Left ventricle myocardium inferior (tissue), 1 donor: ENCODE results near the gene TRIM33. TPM values are rescaled to one million over a fixed set of nuclear protein-coding genes. Genes with fewer than 3 reads are reported as not detected.
"Not testable (repeated sequence)": the region's sequence is repeated elsewhere in the genome, so short reads cannot be mapped to it uniquely, and the experiment has no call there.

ENCODE experiments used
- DNase-seq: peaks from one replicate; pipeline ENCODE4 v3.0.0-alpha.2; 2020
- H3K27ac ChIP-seq: fragments of 200-600 bp; replicated peaks from 2 replicates; pipeline ENCODE4 v1.8.0; 2021
- H3K27me3 ChIP-seq: fragments of 200-600 bp; 2 replicates; pipeline ENCODE4 v1.8.0; 2021; ENCODE audit warnings: low read depth
- H3K36me3 ChIP-seq: fragments of 200-600 bp; 2 replicates; pipeline ENCODE4 v1.8.0; 2021
- H3K4me1 ChIP-seq: fragments of 200-600 bp; 2 replicates; pipeline ENCODE4 v1.8.0; 2021
- H3K4me3 ChIP-seq: fragments of 200-600 bp; 2 replicates; pipeline ENCODE4 v1.8.0; 2021; ENCODE audit warnings: mild to moderate bottlenecking, moderate library complexity
- H3K9me3 ChIP-seq: fragments of 200-600 bp; replicated peaks from 2 replicates; pipeline ENCODE4 v1.8.0; 2021
- intact Hi-C: fragments of 100-400 bp; cut with micrococcal nuclease; formaldehyde crosslinking; loops from one replicate; pipeline ENCODE4 v1.11.0; 2022
- total RNA-seq: library from RNA; stranded (reverse); fragmentation: NEBNext Ultra II Directional; extraction: Animal tissue kit (Norgen Biotek cat#: 25700); gene quantifications from one replicate; pipeline ENCODE4 v1.2.1, GENCODE V29; 2021
- TF ChIP-seq, protein P1 (sequence below): fragments of 200-600 bp; IDR thresholded peaks from 2 replicates; pipeline ENCODE4 v1.8.0; 2021; ENCODE audit warnings: antibody characterized with exemption, mild to moderate bottlenecking, borderline replicate concordance
- donor health status: DM: no; HTN: yes; CAD: no; lungs with severe emphysema.

The TRIM33 gene
- total RNA-seq, 1 donor from 2014 or later, result 14.2 TPM

DNA sequence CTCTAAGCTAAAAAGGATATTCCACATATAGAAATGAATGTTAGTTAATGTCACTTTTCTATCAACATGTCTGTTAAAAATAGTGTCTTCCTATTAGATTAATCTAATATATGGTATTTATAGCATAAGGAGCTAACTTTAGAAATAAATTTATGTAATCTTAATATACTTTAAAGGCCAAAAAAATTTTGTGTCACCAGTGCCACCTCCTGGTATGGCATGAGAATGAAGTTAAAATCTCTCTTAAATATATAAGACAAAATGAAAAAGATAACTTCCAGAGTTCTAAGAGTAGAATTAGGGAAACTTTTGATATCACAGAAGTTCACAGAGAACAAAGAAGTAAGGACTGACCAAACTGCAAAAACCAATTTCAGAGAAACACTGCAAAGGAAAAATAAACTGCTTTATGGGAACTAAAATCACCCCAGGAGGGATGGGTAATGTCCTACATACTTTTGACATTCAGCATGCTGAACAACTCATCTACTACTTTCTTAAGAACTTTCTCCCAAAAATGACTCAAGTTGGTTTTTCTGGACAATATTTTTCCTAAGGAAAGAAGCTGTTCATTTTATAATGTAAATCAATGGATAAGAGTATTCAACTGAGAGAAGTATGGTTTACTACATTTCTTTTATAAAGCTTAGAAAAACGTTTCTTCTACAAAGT, 82.8 kb downstream of the TRIM33 start:
- no peak for DNase-seq
- H3K36me3 ChIP-seq, result peaks cover 52% of the 10 kb centered on the region
- intact Hi-C loops, result no loop called here
- peaks cover 23% of the 10 kb centered on the region for H3K4me1 ChIP-seq
- no peaks in the 10 kb centered on the region for H3K27me3 ChIP-seq
- H3K27ac ChIP-seq, result no peak overlapping the region
- H3K9me3 ChIP-seq, result no peaks in the 10 kb centered on the region
- TF ChIP-seq, protein P1, sequence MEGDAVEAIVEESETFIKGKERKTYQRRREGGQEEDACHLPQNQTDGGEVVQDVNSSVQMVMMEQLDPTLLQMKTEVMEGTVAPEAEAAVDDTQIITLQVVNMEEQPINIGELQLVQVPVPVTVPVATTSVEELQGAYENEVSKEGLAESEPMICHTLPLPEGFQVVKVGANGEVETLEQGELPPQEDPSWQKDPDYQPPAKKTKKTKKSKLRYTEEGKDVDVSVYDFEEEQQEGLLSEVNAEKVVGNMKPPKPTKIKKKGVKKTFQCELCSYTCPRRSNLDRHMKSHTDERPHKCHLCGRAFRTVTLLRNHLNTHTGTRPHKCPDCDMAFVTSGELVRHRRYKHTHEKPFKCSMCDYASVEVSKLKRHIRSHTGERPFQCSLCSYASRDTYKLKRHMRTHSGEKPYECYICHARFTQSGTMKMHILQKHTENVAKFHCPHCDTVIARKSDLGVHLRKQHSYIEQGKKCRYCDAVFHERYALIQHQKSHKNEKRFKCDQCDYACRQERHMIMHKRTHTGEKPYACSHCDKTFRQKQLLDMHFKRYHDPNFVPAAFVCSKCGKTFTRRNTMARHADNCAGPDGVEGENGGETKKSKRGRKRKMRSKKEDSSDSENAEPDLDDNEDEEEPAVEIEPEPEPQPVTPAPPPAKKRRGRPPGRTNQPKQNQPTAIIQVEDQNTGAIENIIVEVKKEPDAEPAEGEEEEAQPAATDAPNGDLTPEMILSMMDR, result peak; percentile 59
- no peak overlapping the region for H3K4me3 ChIP-seq

DNA sequence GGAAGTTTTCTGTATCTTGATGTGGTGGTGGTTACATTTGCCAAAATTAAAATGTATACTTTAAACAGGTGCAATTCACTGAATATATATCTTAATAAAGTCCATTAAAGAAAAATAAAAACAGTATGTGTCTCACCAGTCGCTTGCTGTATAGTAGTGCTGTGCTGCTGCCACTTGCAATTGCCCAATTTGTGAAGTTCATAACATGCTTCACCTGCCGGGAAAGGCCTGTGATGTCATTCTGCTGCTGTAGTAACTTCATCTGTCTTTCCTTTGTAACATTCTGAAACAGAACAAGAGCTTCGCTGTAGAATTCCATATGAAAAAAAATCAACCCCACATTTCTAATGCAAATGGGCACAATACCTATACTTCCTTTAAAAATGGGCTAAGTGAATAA, 83.4 kb downstream of the TRIM33 start:
- intact Hi-C loops, result no loop called here
- H3K9me3 ChIP-seq, result no peaks in the 10 kb centered on the region
- peaks cover 22% of the 10 kb centered on the region for H3K4me1 ChIP-seq
- TF ChIP-seq, protein P1, result no peak
- no peak overlapping the region for H3K27ac ChIP-seq
- no peak for DNase-seq
- no peak overlapping the region for H3K4me3 ChIP-seq
- peaks cover 55% of the 10 kb centered on the region for H3K36me3 ChIP-seq
- H3K27me3 ChIP-seq, result no peaks in the 10 kb centered on the region

DNA sequence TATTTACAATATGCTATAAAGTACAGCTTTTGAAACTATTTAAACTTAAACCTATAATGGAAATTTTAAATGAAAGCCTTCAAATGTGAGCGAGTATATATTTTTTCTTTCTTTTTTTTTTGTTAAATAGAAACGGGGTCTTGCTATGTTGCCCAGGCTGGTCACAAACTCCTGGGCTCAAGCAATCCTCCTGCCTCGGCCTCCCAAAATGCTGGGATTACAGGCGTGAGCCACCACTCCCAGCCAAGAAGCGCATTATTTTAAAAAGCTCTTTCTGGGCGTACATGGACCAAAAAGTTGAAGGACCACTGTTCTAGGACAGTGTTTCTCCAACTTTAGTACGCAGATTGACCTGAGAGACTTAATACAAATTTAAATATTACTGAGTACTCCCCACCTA, 87.5 kb downstream of the TRIM33 start:
- peaks cover 10% of the 10 kb centered on the region for H3K4me1 ChIP-seq
- TF ChIP-seq, protein P1, result no peak
- H3K27me3 ChIP-seq, result no peaks in the 10 kb centered on the region
- intact Hi-C loops, result no loop called here
- H3K9me3 ChIP-seq, result no peaks in the 10 kb centered on the region
- H3K27ac ChIP-seq, result no peak overlapping the region
- peaks cover 91% of the 10 kb centered on the region for H3K36me3 ChIP-seq
- no peak for DNase-seq
- no peak overlapping the region for H3K4me3 ChIP-seq

DNA sequence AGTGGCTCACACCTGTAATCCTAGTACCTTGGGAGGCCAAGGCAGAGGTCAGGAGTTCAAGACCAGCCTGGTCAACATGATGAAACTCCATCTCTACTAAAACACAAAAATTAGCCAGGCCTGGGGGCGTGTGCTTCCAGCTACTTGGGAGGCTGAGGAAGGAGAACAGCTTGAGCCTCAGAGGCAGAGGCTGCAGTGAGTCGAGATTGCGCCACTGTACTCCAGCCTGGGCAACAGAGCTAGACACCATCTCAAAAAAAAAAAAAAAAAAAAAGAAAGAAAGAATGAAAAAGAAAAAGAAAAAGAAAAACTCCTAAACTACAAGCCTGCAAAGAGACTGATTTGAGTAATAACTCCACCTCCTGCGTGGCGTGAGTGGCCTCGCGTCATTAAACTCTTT, 92.1 kb downstream of the TRIM33 start:
- H3K4me1 ChIP-seq, H3K9me3 ChIP-seq, H3K27ac ChIP-seq, H3K4me3 ChIP-seq, H3K27me3 ChIP-seq, DNase-seq, intact Hi-C loops: not testable (repeated sequence)
- peaks cover 76% of the 10 kb centered on the region for H3K36me3 ChIP-seq

DNA sequence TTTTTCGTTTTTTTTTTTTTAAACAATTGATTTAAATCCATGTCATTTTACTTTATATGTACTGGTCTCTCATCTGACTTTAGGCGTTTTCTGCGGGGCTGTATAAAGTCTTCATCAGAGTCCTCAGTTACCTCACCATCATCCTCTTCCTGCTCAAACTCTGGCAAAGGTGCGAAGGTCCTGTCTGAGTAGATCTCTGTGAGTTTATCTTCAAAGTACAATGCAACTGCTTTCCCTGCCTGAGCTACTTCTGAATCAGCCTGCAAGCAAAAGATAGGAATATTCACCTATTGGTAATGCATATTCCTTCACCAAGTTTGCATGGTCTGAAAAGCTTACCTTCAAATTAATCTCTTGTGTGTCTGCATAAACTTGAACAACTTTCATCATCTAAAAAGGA, 113.4 kb downstream of the TRIM33 start:
- intact Hi-C loops, result no loop called here
- no peak for DNase-seq
- TF ChIP-seq, protein P1, result no peak
- Histone ChIP-seq H3K4me1 (no peaks in the 10 kb centered on the region), H3K9me3 (no peaks in the 10 kb centered on the region), H3K27me3 (no peaks in the 10 kb centered on the region), H3K36me3 (peaks cover 61% of the 10 kb centered on the region), H3K4me3 (no peak overlapping the region), H3K27ac (no peak overlapping the region)

DNA sequence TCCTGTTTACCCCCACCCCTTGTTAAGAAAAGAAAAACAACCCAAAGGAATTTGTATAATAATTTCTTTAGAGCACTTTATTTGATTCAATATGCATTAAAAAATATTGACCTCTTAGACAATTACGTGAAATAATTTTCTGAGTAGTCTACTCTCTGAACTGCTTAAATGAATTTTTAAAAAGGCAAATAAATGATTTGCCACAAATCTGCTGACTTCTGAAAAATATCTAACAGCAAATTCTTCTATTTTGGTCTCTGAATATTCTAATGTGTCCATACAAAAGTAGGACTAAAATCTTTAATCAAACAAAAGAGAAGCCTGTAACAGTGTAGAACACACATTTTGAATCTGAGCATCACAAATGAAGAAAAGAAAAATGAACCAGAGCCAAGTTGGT, 115.1 kb downstream of the TRIM33 start:
- intact Hi-C loops, result no loop called here
- H3K27ac ChIP-seq, result no peak overlapping the region
- H3K4me1 ChIP-seq, result no peaks in the 10 kb centered on the region
- no peaks in the 10 kb centered on the region for H3K9me3 ChIP-seq
- TF ChIP-seq, protein P1, result no peak
- no peaks in the 10 kb centered on the region for H3K27me3 ChIP-seq
- no peak overlapping the region for H3K4me3 ChIP-seq
- no peak for DNase-seq
- peaks cover 54% of the 10 kb centered on the region for H3K36me3 ChIP-seq
